IPS-20b (cell line): ENCODE results near the gene KLHL30.

Source experiments
- H3K27ac ChIP-seq: one replicate; pipeline ENCODE4 v1.5.1; 2013; ENCODE audit warnings: low read length
- H3K27me3 ChIP-seq: 2 replicates; pipeline ENCODE4 v1.6.1; 2013; ENCODE audit warnings: mild to moderate bottlenecking, low read length, inconsistent platforms; ENCODE audit not compliant: insufficient read depth
- H3K36me3 ChIP-seq: 2 replicates; pipeline ENCODE4 v1.6.1; 2013; ENCODE audit warnings: low read depth, mild to moderate bottlenecking, inconsistent platforms, low read length, moderate library complexity; ENCODE audit not compliant: insufficient read depth
- H3K4me1 ChIP-seq: 2 replicates; pipeline ENCODE4 v1.6.1; 2013; ENCODE audit warnings: mild to moderate bottlenecking, control low read depth, inconsistent platforms, low read length, moderate library complexity; ENCODE audit not compliant: insufficient read depth
- H3K4me3 ChIP-seq: 2 replicates; pipeline ENCODE4 v1.5.1; 2013; ENCODE audit warnings: mild to moderate bottlenecking, low read length, inconsistent platforms
- H3K9ac ChIP-seq: 2 replicates; pipeline ENCODE4 v1.6.1; 2013; ENCODE audit warnings: low read depth, mild to moderate bottlenecking, inconsistent platforms, low read length, moderate library complexity
- H3K9me3 ChIP-seq: 2 replicates; pipeline ENCODE4 v1.6.1; 2013; ENCODE audit warnings: mild to moderate bottlenecking, low read depth, low read length, inconsistent platforms; ENCODE audit not compliant: insufficient read depth

Gene KLHL30

GRCh38 chr2:238131761-238132462 is 6.6 kb upstream of the KLHL30 start:
- no peaks in the 10 kb centered on the region for H3K4me1 ChIP-seq
- no peaks in the 10 kb centered on the region for H3K9me3 ChIP-seq
- no peaks in the 10 kb centered on the region for H3K36me3 ChIP-seq
- no peak overlapping the region for H3K4me3 ChIP-seq
- H3K27me3 ChIP-seq, result no peaks in the 10 kb centered on the region; the same call in 1 of the 2 replicates
- H3K27ac ChIP-seq, result no peak overlapping the region
- no peak overlapping the region for H3K9ac ChIP-seq

- H3K9ac ChIP-seq, result no peak overlapping the region
- H3K4me3 ChIP-seq, result no peak overlapping the region
- no peaks in the 10 kb centered on the region for H3K36me3 ChIP-seq
- no peaks in the 10 kb centered on the region for H3K4me1 ChIP-seq
- no peaks in the 10 kb centered on the region; the same call in 1 of the 2 replicates for H3K27me3 ChIP-seq
- H3K9me3 ChIP-seq, result no peaks in the 10 kb centered on the region
- no peak overlapping the region for H3K27ac ChIP-seq
Observed at GRCh38 chr2:238132463-238133450, 5.7 kb upstream of the KLHL30 start.

GRCh38 chr2:238133499-238134392 is 4.7 kb upstream of the KLHL30 start:
- H3K4me1 ChIP-seq, result no peaks in the 10 kb centered on the region
- no peaks in the 10 kb centered on the region for H3K9me3 ChIP-seq
- no peak overlapping the region for H3K27ac ChIP-seq
- no peak overlapping the region for H3K4me3 ChIP-seq
- H3K36me3 ChIP-seq, result no peaks in the 10 kb centered on the region
- no peaks in the 10 kb centered on the region for H3K27me3 ChIP-seq
- H3K9ac ChIP-seq, result no peak overlapping the region

GRCh38 chr2:238134393-238134785 is 4.1 kb upstream of the KLHL30 start:
- no peak overlapping the region for H3K27ac ChIP-seq
- no peaks in the 10 kb centered on the region for H3K4me1 ChIP-seq
- H3K9me3 ChIP-seq, result no peaks in the 10 kb centered on the region
- no peak overlapping the region for H3K9ac ChIP-seq
- no peak overlapping the region for H3K4me3 ChIP-seq
- H3K27me3 ChIP-seq, result no peaks in the 10 kb centered on the region
- no peaks in the 10 kb centered on the region for H3K36me3 ChIP-seq

- no peaks in the 10 kb centered on the region for H3K4me1 ChIP-seq
- H3K9me3 ChIP-seq, result no peaks in the 10 kb centered on the region
- no peaks in the 10 kb centered on the region for H3K36me3 ChIP-seq
- no peaks in the 10 kb centered on the region for H3K27me3 ChIP-seq
- no peak overlapping the region for H3K27ac ChIP-seq
- no peak overlapping the region for H3K9ac ChIP-seq
- no peak overlapping the region for H3K4me3 ChIP-seq
Observed at GRCh38 chr2:238135601-238136150, 2.8 kb upstream of the KLHL30 start.

- H3K9me3 ChIP-seq, result no peaks in the 10 kb centered on the region
- no peak overlapping the region for H3K27ac ChIP-seq
- H3K4me3 ChIP-seq, result no peak overlapping the region
- no peaks in the 10 kb centered on the region for H3K36me3 ChIP-seq
- no peak overlapping the region for H3K9ac ChIP-seq
- no peaks in the 10 kb centered on the region for H3K27me3 ChIP-seq
- H3K4me1 ChIP-seq, result no peaks in the 10 kb centered on the region
Observed at GRCh38 chr2:238136820-238137537, 1.5 kb upstream of the KLHL30 start.

- Histone ChIP-seq H3K27me3 (no peaks in the 10 kb centered on the region), H3K9me3 (no peaks in the 10 kb centered on the region), H3K4me1 (no peaks in the 10 kb centered on the region), H3K36me3 (no peaks in the 10 kb centered on the region), H3K4me3 (no peak overlapping the region), H3K27ac (no peak overlapping the region), H3K9ac (no peak overlapping the region)
Observed at GRCh38 chr2:238137885-238138284, 583 bp upstream of the KLHL30 start.

GRCh38 chr2:238139196-238140039 is 950 bp downstream of the KLHL30 start:
- H3K36me3 ChIP-seq, result no peaks in the 10 kb centered on the region
- no peak overlapping the region for H3K4me3 ChIP-seq
- no peak overlapping the region for H3K27ac ChIP-seq
- no peaks in the 10 kb centered on the region for H3K27me3 ChIP-seq
- no peak overlapping the region for H3K9ac ChIP-seq
- H3K4me1 ChIP-seq, result no peaks in the 10 kb centered on the region
- H3K9me3 ChIP-seq, result no peaks in the 10 kb centered on the region

- no peaks in the 10 kb centered on the region for H3K27me3 ChIP-seq
- H3K9me3 ChIP-seq, result no peaks in the 10 kb centered on the region
- H3K4me3 ChIP-seq, result no peak overlapping the region
- H3K36me3 ChIP-seq, result no peaks in the 10 kb centered on the region
- H3K9ac ChIP-seq, result no peak overlapping the region
- no peak overlapping the region for H3K27ac ChIP-seq
- H3K4me1 ChIP-seq, result no peaks in the 10 kb centered on the region
Observed at GRCh38 chr2:238140040-238140439, 1.6 kb downstream of the KLHL30 start.
